ENCODE data around the gene STEAP1B.

GRCh38 chr7:22404421-22405023 lies 95.5 kb downstream of the STEAP1B start:
- TF ChIP-seq CTCF (conservative IDR thresholded peaks at IDR 0.05 in 1 of 2, IDR thresholded peaks at IDR 0.05 in 1 of 2; ENCODE audit: extremely low read depth in 1 of 2, insufficient read depth in 1 of 2, low read depth in 1 of 2, low read length in 2 of 2) (no peak), EZH2 (IDR thresholded peaks at IDR 0.05; ENCODE audit: borderline replicate concordance, low read length) (no peak)
